Ovary (tissue), 9 donors: Measurements from ENCODE around the gene BTN3A1. TPM values are rescaled to one million over a fixed set of nuclear protein-coding genes. Genes with fewer than 3 reads are reported as not detected.

Experiments used
- DNase-seq, 5 donors: peaks; one replicate each; pipeline ENCODE4 v3.0.0-alpha.2; 2019 to 2020
- H3K27ac ChIP-seq, 2 donors: fragments of 200-600 bp; one replicate each; pipeline versions ENCODE4 v1.5.1 to v1.8.0; 2019 to 2022
- H3K27me3 ChIP-seq: fragments of 200-600 bp; one replicate; pipeline ENCODE4 v1.8.0; 2022
- H3K36me3 ChIP-seq: fragments of 200-600 bp; sonication (generic); one replicate; pipeline ENCODE4 v1.5.1; 2019
- H3K4me1 ChIP-seq: one replicate; pipeline ENCODE4 v1.8.1; 2013; ENCODE audit warnings: mild to moderate bottlenecking, moderate library complexity; ENCODE audit not compliant: insufficient read depth
- H3K4me3 ChIP-seq: fragments of 200-600 bp; sonication (generic); one replicate; pipeline ENCODE4 v1.5.1; 2017
- H3K9me3 ChIP-seq, 2 donors: fragments of 200-600 bp in 1 of 2; sonication (generic) in 1 of 2; one replicate each; pipeline versions ENCODE4 v1.5.1 to v1.8.1; 2013 to 2019; ENCODE audit warnings: mild to moderate bottlenecking in 1 of 2, moderate library complexity in 1 of 2
- EP300 ChIP-seq: sonication (generic); formaldehyde crosslinking; IDR thresholded peaks from one replicate; pipeline ENCODE4 v1.6.1; 2017; ENCODE audit warnings: antibody characterized with exemption
- POLR2A ChIP-seq: fragments of 450-650 bp; IDR thresholded peaks from one replicate; pipeline ENCODE4 v1.6.1; 2017; ENCODE audit warnings: antibody characterized with exemption, mild to moderate bottlenecking, moderate library complexity
- WGBS, 3 donors: extraction: QIAGEN DNeasy Blood & Tissue Kit in 1 of 3; methylation state at CpG; one replicate each; pipeline versions ENCODE4 v1.1.5 to v1.1.7; 2013 to 2017; 5-methylcytosine and 5-hydroxymethylcytosine counted together
- intact Hi-C, 4 donors: fragments of 100-400 bp; cut with DNase I; formaldehyde crosslinking; loops; one replicate each; pipeline versions ENCODE4 v1.11.0 to v1.15.1; 2022 to 2023
- polyA plus RNA-seq, 2 donors: library from polyadenylated mRNA; stranded (reverse); fragments of 200-250 nt in 1 of 2; fragments of 350-450 nt in 1 of 2; fragmentation: Illumina TruSeq in 1 of 2; extraction: RNeasy Lipid Tissue Mini Kit (QIAGEN cat#74804) in 1 of 2; gene quantifications; one replicate each; pipeline ENCODE4 v1.2.3, GENCODE V29; 2013 to 2014
- total RNA-seq, 7 donors: library from RNA; depleted of rRNA in 2 of 7; stranded (reverse); fragments of >200 nt in 2 of 7; fragmentation: NEBNext Ultra II Directional in 3 of 7; extraction: Animal tissue kit (Norgen Biotek cat#: 25700) in 3 of 7; gene quantifications; one replicate each; pipeline versions ENCODE4 v1.1.0 to v1.2.4, GENCODE V29; 2016 to 2023
- TF ChIP-seq, protein P1 (sequence below), 3 donors: fragments of 450-650 bp in 2 of 3; fragments of 200-600 bp in 1 of 3; IDR thresholded peaks; one replicate each; pipeline versions ENCODE4 v1.5.1 to v1.8.0; 2016 to 2022; ENCODE audit warnings: antibody characterized with exemption in 3 of 3, mild to moderate bottlenecking in 1 of 3
- donor health status: DM: no; HTN: no; CAD: no; lungs with moderate emphysema.
- donor health status: DM: no; HTN: no; CAD: no.
- donor health status: Bipolar disorder and iron deficiency.
- donor health status: DM: yes; HTN: yes; CAD: no.
- donor health status: DM: no; HTN: no; CAD: no.
- donor health status: DM: yes; HTN: yes; CAD: no.

BTN3A1 gene
- total and polyA plus RNA-seq, 9 donors: 11.0 to 64.5 (median 18.4) TPM

DNA sequence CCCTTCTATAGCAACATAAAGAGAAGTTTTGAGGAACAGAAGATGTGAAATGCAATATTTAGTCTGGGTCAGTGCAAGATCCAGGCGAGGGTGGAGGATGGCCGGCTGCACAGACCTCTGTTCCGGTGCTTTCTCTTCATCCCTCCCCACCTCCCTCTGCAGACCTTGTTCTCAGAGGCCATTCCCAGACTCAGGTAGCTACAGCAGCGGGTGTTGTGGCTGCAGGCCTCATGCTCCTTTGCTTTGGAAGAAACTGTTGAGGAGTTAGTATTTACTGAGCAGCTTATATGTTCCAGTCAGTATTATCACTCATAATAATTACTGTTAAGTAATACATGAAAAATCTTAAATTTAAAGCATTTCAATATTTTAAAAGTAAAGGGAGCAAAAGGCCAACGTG, 39.9 kb downstream of the BTN3A1 start:
- DNase-seq: no peak
- H3K9me3 ChIP-seq: no peaks in the 10 kb centered on the region
- H3K27me3 ChIP-seq: no peaks in the 10 kb centered on the region
- H3K27ac ChIP-seq: no peak overlapping the region
- peaks cover 4% of the 10 kb centered on the region for H3K4me1 ChIP-seq
- 22 to 29% (median 22%) methylated on average over 5 of the region's 5 CpGs for WGBS, 3 donors
- peak overlapping the region; percentile 5 for H3K4me3 ChIP-seq
- TF ChIP-seq POLR2A (no peak), EP300 (no peak)
- TF ChIP-seq, protein P1, sequence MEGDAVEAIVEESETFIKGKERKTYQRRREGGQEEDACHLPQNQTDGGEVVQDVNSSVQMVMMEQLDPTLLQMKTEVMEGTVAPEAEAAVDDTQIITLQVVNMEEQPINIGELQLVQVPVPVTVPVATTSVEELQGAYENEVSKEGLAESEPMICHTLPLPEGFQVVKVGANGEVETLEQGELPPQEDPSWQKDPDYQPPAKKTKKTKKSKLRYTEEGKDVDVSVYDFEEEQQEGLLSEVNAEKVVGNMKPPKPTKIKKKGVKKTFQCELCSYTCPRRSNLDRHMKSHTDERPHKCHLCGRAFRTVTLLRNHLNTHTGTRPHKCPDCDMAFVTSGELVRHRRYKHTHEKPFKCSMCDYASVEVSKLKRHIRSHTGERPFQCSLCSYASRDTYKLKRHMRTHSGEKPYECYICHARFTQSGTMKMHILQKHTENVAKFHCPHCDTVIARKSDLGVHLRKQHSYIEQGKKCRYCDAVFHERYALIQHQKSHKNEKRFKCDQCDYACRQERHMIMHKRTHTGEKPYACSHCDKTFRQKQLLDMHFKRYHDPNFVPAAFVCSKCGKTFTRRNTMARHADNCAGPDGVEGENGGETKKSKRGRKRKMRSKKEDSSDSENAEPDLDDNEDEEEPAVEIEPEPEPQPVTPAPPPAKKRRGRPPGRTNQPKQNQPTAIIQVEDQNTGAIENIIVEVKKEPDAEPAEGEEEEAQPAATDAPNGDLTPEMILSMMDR (IDR thresholded peaks at IDR 0.05): no peak
- H3K36me3 ChIP-seq: no peaks in the 10 kb centered on the region
- intact Hi-C loops: no loop called here

DNA sequence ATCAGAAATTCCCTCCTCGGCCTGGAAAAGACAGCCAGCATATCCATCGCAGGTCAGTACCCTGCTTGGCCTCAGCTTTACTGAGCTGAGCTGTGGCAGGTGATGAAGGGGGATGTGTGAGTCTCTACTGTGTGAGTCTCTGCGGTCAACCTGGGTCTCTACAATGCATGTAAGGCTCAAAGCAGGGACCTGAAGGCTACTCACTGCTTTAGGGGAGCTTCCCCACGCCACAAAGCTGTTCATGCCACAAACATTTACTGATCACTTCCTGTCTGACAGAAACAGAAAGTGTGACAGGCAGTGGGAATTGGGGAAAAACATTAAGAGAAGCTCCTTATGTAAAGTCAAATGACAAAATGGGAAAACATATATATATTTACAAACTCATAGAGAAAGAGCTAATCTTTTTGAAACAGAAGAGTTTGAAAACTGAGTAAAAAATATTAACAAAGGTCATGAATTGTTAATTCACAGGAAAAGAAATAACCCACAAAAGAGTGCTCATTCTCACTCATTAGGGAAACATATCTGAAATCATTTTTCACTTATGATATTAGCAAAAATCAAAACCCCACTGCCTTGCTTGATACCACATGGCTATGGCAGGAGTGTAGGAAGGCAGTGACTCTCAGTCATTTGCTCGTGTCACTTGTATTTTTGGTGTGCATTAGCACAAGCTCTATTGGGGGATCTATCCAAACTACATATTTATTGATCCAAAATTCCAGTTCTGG, 44.0 kb downstream of the BTN3A1 start:
- intact Hi-C loops: no loop called here
- H3K4me1 ChIP-seq: peaks cover 4% of the 10 kb centered on the region
- no peaks in the 10 kb centered on the region for H3K36me3 ChIP-seq
- no peak overlapping the region for H3K27ac ChIP-seq
- no peaks in the 10 kb centered on the region for H3K9me3 ChIP-seq
- WGBS, 3 donors: 81 to 95% (median 94%) methylated on average over 5 of the region's 5 CpGs
- no peaks in the 10 kb centered on the region for H3K27me3 ChIP-seq
- TF ChIP-seq POLR2A (no peak), EP300 (no peak)
- TF ChIP-seq, protein P1 (IDR thresholded peaks at IDR 0.05): no peak
- H3K4me3 ChIP-seq: no peak overlapping the region
- DNase-seq: no peak

DNA sequence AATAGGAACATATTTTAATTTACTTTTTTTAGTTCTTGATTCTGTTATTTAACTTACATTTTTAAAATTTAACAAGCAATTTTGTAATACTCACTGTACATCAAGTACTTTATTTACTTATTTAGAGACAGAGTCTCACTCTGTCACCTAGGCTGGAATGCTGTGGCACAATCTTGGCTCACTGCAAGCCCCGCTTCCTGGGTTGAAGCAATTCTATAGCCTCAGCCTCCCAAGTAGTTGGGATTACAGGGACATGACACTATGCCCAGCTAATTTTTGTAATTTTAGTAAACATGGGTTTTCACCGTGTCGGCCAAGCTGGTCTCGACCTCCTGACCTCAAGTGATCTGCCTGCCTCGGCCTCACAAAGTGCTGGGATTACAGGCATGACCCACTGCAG, 45.2 kb downstream of the BTN3A1 start:
- WGBS, 3 donors: 87 to 93% (median 90%) methylated on average over 5 of the region's 5 CpGs
- no peaks in the 10 kb centered on the region for H3K9me3 ChIP-seq
- intact Hi-C loops: no loop called here

DNA sequence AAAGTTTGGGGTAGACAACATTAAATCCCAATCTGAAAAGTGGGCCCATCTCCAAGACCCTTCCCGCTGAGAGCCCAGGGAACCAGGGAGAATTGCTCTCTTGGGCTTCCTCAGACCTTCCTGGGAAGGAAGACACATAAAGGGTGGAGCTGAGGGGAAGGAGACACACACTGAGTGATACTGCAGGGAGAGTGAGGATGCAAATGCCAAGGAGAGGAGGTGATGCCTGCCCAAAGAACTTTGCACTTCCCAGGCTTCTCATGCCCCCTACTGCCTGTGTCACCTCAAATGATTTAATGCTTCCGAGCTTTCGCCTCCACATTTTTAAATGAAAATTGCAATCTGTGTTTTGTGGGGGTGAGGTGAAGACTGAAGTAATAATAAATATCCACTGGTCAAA, 48.2 kb downstream of the BTN3A1 start:
- H3K27ac ChIP-seq: no peak overlapping the region
- H3K27me3 ChIP-seq: no peaks in the 10 kb centered on the region
- no peaks in the 10 kb centered on the region for H3K4me1 ChIP-seq
- DNase-seq: no peak
- H3K4me3 ChIP-seq: no peak overlapping the region
- no peaks in the 10 kb centered on the region for H3K9me3 ChIP-seq
- 83 to 95% (median 93%) methylated on average over 3 of the region's 3 CpGs for WGBS, 3 donors
- TF ChIP-seq EP300: no peak
- TF ChIP-seq, protein P1 (IDR thresholded peaks at IDR 0.05): no peak
- no peak for TF ChIP-seq POLR2A
- intact Hi-C loops: no loop called here
- no peaks in the 10 kb centered on the region for H3K36me3 ChIP-seq

More for the DNA sequence above, 45.2 kb downstream of the BTN3A1 start:
- no peak overlapping the region for H3K4me3 ChIP-seq
- no peak for DNase-seq
- no peak for TF ChIP-seq EP300
- peaks cover 2% of the 10 kb centered on the region for H3K4me1 ChIP-seq
- no peaks in the 10 kb centered on the region for H3K36me3 ChIP-seq
- H3K27me3 ChIP-seq: no peaks in the 10 kb centered on the region
- H3K27ac ChIP-seq: no peak overlapping the region

DNA sequence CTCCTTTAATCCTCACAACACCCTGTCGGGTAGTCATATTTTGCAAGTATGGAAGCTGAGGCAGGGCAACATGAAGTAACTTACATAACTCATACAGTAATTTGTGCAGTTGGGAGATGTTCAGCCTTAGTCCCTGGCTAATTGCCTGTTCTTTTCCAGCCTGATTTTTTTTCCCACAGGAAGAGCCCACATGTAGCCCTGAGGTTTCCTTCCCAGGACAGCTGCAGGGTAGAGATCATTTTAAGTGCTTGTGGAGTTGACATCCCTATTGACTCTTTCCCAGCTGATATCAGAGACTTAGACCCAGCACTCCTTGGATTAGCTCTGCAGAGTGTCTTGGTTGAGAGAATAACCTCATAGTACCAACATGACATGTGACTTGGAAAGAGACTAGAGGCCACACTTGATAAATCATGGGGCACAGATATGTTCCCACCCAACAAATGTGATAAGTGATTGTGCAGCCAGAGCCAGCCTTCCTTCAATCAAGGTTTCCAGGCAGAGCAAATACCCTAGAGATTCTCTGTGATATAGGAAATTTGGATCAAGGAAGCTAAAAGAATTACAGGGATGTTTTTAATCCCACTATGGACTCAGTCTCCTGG, 50.7 kb downstream of the BTN3A1 start:
- TF ChIP-seq, protein P1 (IDR thresholded peaks at IDR 0.05): no peak
- Histone ChIP-seq H3K9me3 (no peaks in the 10 kb centered on the region), H3K36me3 (no peaks in the 10 kb centered on the region), H3K27me3 (no peaks in the 10 kb centered on the region), H3K27ac (no peak overlapping the region), H3K4me3 (no peak overlapping the region), H3K4me1 (peaks cover 2% of the 10 kb centered on the region)
- 49 to 71% (median 70%) methylated on average over 1 of the region's 1 CpG for WGBS, 3 donors
- DNase-seq: no peak
- intact Hi-C loops: no loop called here
